PC-3 (cell line): ENCODE measurements around the gene STK24.

Experiments used
- CTCF ChIP-seq: fragments of 300-600 bp; sonication (generic); conservative IDR thresholded peaks from 2 replicates; pipeline ENCODE4 v1.5.1; 2017; ENCODE audit warnings: antibody characterized with exemption, low read depth, mild to moderate bottlenecking, low read length
- EZH2 ChIP-seq: fragments of 300-600 bp; sonication (generic); IDR thresholded peaks from one replicate; pipeline ENCODE4 v1.6.1; 2017; ENCODE audit warnings: antibody characterized with exemption, mild to moderate bottlenecking, low read length; ENCODE audit not compliant: unreplicated experiment
- EZH2phosphoT487 ChIP-seq: fragments of 300-600 bp; sonication (generic); IDR thresholded peaks from 2 replicates; pipeline ENCODE4 v1.6.1; 2018; ENCODE audit warnings: mild to moderate bottlenecking, antibody characterized with exemption, low read length, borderline replicate concordance

DNA sequence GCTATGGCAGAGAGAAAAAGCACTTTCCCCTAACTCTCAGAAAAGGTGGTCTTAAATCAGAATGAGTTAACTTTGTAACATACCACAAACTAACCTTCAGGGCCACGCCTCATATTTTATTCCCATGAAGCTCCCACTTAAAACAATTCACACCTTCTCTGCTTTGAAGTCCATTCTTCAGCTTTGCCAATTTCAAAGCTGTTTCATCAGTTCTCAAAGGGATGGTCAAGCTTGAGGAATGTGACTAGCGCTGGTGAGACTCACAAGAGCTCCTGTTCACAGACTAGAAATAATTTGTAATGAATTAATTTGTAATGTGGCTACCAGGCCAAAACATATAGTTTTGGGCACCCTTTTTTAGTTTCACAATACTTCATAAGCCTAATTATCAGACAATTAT, 68.2 kb downstream of the STK24 start:
- TF ChIP-seq CTCF (no peak), EZH2phosphoT487 (no peak), EZH2 (no peak)
